GM23338 (cell line): Measurements from ENCODE around the gene SFR1. TPM values are rescaled to one million over a fixed set of nuclear protein-coding genes. Genes with fewer than 3 reads are reported as not detected.

Experiments
- ATAC-seq: fragments of 200-7000 bp; cut with Tn5 transposase; 3 replicates; pipeline ENCODE4 v1.9.1; 2020
- DNase-seq: peaks from one replicate; pipeline ENCODE4 v3.0.0-alpha.2; 2015; ENCODE audit warnings: low spot score
- H2AFZ ChIP-seq: fragments of 200-600 bp; sonication (generic); 2 replicates; pipeline ENCODE4 v1.8.0; 2016; ENCODE audit warnings: antibody characterized with exemption, mild to moderate bottlenecking, moderate library complexity
- H3F3A ChIP-seq: fragments of 200-600 bp; sonication (generic); replicated peaks from 2 replicates; pipeline ENCODE4 v1.8.0; 2017; ENCODE audit warnings: antibody characterized with exemption, mixed run types, low read depth
- H3K27ac ChIP-seq: fragments of 200-600 bp; sonication (generic); 2 replicates; pipeline ENCODE4 v1.6.1; 2016; ENCODE audit warnings: low read depth
- H3K27me3 ChIP-seq: fragments of 200-600 bp; sonication (generic); 2 replicates; pipeline ENCODE4 v1.8.0; 2016; ENCODE audit warnings: mild to moderate bottlenecking, mixed run types, moderate library complexity; ENCODE audit not compliant: insufficient read depth
- H3K36me3 ChIP-seq: fragments of 200-600 bp; sonication (generic); 2 replicates; pipeline ENCODE4 v1.8.0; 2016; ENCODE audit warnings: mild to moderate bottlenecking; ENCODE audit not compliant: insufficient read depth
- H3K4me1 ChIP-seq: fragments of 200-600 bp; sonication (generic); 2 replicates; pipeline ENCODE4 v1.8.0; 2016; ENCODE audit warnings: mild to moderate bottlenecking, moderate library complexity; ENCODE audit not compliant: insufficient read depth
- H3K4me2 ChIP-seq: fragments of 200-600 bp; sonication (generic); 2 replicates; pipeline ENCODE4 v1.7.1; 2017; ENCODE audit warnings: mixed run types
- H3K4me3 ChIP-seq: fragments of 200-600 bp; sonication (generic); 2 replicates; pipeline ENCODE4 v1.6.1; 2016; ENCODE audit warnings: mixed run types
- H3K79me2 ChIP-seq: fragments of 200-600 bp; sonication (generic); replicated peaks from 2 replicates; pipeline ENCODE4 v1.8.0; 2017; ENCODE audit warnings: mild to moderate bottlenecking; ENCODE audit not compliant: insufficient read depth
- H3K9me2 ChIP-seq: fragments of 200-600 bp; sonication (generic); 2 replicates; pipeline ENCODE4 v1.8.0; 2017; ENCODE audit not compliant: insufficient read depth
- H4K20me1 ChIP-seq: fragments of 200-600 bp; sonication (generic); replicated peaks from 2 replicates; pipeline ENCODE4 v1.8.0; 2017; ENCODE audit warnings: mild to moderate bottlenecking; ENCODE audit not compliant: insufficient read depth
- H3K27ac Mint-ChIP-seq: 2 replicates; pipeline ENCODE4 v1.8.0; 2020; ENCODE audit warnings: inconsistent platforms, mild to moderate bottlenecking, moderate library complexity, mixed read lengths
- H3K27me3 Mint-ChIP-seq: 3 replicates; pipeline ENCODE4 v1.8.0; 2022; ENCODE audit warnings: low read depth, mild to moderate bottlenecking, moderate library complexity, mixed read lengths, inconsistent platforms; ENCODE audit not compliant: insufficient read depth, poor library complexity
- H3K36me3 Mint-ChIP-seq: 3 replicates; pipeline ENCODE4 v1.8.0; 2021; ENCODE audit warnings: low read depth, mild to moderate bottlenecking, inconsistent platforms, moderate library complexity, mixed read lengths
- H3K4me1 Mint-ChIP-seq: 3 replicates; pipeline ENCODE4 v1.8.0; 2020; ENCODE audit warnings: mild to moderate bottlenecking, inconsistent platforms, mixed read lengths
- H3K4me3 Mint-ChIP-seq: 3 replicates; pipeline ENCODE4 v1.8.0; 2021; ENCODE audit warnings: moderate library complexity, mild to moderate bottlenecking, inconsistent platforms, mixed read lengths
- H3K9me3 Mint-ChIP-seq: 3 replicates; pipeline ENCODE4 v1.8.0; 2020; ENCODE audit warnings: moderate library complexity, mild to moderate bottlenecking, inconsistent platforms, mixed read lengths
- CREB1 ChIP-seq: fragments of 250-450 bp; sonication (Bioruptor Pico); IDR thresholded peaks from 2 replicates; pipeline ENCODE4 v1.5.0; 2020; ENCODE audit warnings: low read depth, mild to moderate bottlenecking, moderate library complexity
- CTCF ChIP-seq, 2 experiments: fragments of 200-600 bp in 1 of 2; sonication (generic) in 1 of 2; conservative IDR thresholded peaks; 2 replicates each; pipeline versions ENCODE4 v1.5.1 to v1.6.1; 2016 to 2017; ENCODE audit warnings: antibody characterized with exemption in 2 of 2, low read depth in 2 of 2, mild to moderate bottlenecking in 2 of 2, moderate library complexity in 1 of 2
- EZH2 ChIP-seq: fragments of 200-600 bp; sonication (generic); IDR thresholded peaks from one replicate; pipeline ENCODE4 v1.8.0; 2017; ENCODE audit warnings: antibody characterized with exemption, mild to moderate bottlenecking, low read depth; ENCODE audit not compliant: unreplicated experiment
- EZH2phosphoT487 ChIP-seq: fragments of 200-600 bp; sonication (generic); IDR thresholded peaks from one replicate; pipeline ENCODE4 v1.8.1; 2018; ENCODE audit warnings: antibody characterized with exemption; ENCODE audit not compliant: unreplicated experiment
- JUNB ChIP-seq: IDR thresholded peaks from one replicate; pipeline ENCODE4 v1.6.1; 2016; ENCODE audit warnings: antibody characterized with exemption; ENCODE audit not compliant: unreplicated experiment
- NANOG ChIP-seq: IDR thresholded peaks from 2 replicates; pipeline ENCODE4 v1.6.1; 2016; ENCODE audit warnings: antibody characterized with exemption, borderline replicate concordance
- POLR2AphosphoS5 ChIP-seq: IDR thresholded peaks from 2 replicates; pipeline ENCODE4 v1.6.1; 2016; ENCODE audit warnings: antibody characterized with exemption, low read depth
- STAT1 ChIP-seq: IDR thresholded peaks from one replicate; pipeline ENCODE4 v1.6.1; 2016; ENCODE audit warnings: antibody characterized with exemption; ENCODE audit not compliant: unreplicated experiment
- polyA plus RNA-seq: library from polyadenylated mRNA; unstranded; fragments of >200 nt; fragmentation: Nextera tagmentation; extraction: Ambion mirVana; gene quantifications from 2 replicates; pipeline ENCODE4 v1.2.1, GENCODE V29; 2016
- total RNA-seq: library from RNA; depleted of rRNA; stranded (reverse); fragments of >200 nt; shearing (Covaris generic); gene quantifications from 2 replicates; pipeline ENCODE4 v1.2.3, GENCODE V29; 2014
- TF ChIP-seq, protein P1 (sequence below): fragments of 250-450 bp; sonication (Bioruptor Pico); IDR thresholded peaks from 2 replicates; pipeline ENCODE4 v1.5.0; 2020; ENCODE audit warnings: mild to moderate bottlenecking, moderate library complexity
- TF ChIP-seq, protein P2 (sequence below): IDR thresholded peaks from one replicate; pipeline ENCODE4 v1.6.1; 2018; ENCODE audit warnings: antibody characterized with exemption; ENCODE audit not compliant: unreplicated experiment

Gene SFR1
- total and polyA plus RNA-seq, 2 experiments from 2014 or later = 8.3 to 13.0 TPM

GRCh38 chr10:104072786-104073185 lies 49.2 kb upstream of the SFR1 start (continued):
- TF ChIP-seq, protein P1, sequence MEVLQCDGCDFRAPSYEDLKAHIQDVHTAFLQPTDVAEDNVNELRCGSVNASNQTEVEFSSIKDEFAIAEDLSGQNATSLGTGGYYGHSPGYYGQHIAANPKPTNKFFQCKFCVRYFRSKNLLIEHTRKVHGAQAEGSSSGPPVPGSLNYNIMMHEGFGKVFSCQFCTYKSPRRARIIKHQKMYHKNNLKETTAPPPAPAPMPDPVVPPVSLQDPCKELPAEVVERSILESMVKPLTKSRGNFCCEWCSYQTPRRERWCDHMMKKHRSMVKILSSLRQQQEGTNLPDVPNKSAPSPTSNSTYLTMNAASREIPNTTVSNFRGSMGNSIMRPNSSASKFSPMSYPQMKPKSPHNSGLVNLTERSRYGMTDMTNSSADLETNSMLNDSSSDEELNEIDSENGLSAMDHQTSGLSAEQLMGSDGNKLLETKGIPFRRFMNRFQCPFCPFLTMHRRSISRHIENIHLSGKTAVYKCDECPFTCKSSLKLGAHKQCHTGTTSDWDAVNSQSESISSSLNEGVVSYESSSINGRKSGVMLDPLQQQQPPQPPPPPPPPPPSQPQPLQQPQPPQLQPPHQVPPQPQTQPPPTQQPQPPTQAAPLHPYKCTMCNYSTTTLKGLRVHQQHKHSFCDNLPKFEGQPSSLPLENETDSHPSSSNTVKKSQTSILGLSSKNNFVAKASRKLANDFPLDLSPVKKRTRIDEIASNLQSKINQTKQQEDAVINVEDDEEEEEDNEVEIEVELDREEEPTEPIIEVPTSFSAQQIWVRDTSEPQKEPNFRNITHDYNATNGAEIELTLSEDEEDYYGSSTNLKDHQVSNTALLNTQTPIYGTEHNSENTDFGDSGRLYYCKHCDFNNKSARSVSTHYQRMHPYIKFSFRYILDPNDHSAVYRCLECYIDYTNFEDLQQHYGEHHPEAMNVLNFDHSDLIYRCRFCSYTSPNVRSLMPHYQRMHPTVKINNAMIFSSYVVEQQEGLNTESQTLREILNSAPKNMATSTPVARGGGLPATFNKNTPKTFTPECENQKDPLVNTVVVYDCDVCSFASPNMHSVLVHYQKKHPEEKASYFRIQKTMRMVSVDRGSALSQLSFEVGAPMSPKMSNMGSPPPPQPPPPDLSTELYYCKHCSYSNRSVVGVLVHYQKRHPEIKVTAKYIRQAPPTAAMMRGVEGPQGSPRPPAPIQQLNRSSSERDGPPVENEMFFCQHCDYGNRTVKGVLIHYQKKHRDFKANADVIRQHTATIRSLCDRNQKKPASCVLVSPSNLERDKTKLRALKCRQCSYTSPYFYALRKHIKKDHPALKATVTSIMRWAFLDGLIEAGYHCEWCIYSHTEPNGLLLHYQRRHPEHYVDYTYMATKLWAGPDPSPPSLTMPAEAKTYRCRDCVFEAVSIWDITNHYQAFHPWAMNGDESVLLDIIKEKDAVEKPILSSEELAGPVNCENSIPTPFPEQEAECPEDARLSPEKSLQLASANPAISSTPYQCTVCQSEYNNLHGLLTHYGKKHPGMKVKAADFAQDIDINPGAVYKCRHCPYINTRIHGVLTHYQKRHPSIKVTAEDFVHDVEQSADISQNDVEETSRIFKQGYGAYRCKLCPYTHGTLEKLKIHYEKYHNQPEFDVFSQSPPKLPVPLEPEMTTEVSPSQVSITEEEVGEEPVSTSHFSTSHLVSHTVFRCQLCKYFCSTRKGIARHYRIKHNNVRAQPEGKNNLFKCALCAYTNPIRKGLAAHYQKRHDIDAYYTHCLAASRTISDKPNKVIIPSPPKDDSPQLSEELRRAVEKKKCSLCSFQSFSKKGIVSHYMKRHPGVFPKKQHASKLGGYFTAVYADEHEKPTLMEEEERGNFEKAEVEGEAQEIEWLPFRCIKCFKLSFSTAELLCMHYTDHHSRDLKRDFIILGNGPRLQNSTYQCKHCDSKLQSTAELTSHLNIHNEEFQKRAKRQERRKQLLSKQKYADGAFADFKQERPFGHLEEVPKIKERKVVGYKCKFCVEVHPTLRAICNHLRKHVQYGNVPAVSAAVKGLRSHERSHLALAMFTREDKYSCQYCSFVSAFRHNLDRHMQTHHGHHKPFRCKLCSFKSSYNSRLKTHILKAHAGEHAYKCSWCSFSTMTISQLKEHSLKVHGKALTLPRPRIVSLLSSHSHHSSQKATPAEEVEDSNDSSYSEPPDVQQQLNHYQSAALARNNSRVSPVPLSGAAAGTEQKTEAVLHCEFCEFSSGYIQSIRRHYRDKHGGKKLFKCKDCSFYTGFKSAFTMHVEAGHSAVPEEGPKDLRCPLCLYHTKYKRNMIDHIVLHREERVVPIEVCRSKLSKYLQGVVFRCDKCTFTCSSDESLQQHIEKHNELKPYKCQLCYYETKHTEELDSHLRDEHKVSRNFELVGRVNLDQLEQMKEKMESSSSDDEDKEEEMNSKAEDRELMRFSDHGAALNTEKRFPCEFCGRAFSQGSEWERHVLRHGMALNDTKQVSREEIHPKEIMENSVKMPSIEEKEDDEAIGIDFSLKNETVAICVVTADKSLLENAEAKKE = no peak
- TF ChIP-seq CREB1 (CRISPR knock-in tag) = no peak
- TF ChIP-seq NANOG = no peak
- TF ChIP-seq STAT1 = no peak
- no peak for TF ChIP-seq EZH2
- no peak for TF ChIP-seq JUNB
- no peak for TF ChIP-seq POLR2AphosphoS5
- TF ChIP-seq CTCF (conservative IDR thresholded peaks at IDR 0.05; ENCODE audit: low read depth in 2 of 2) = no peak

DNA sequence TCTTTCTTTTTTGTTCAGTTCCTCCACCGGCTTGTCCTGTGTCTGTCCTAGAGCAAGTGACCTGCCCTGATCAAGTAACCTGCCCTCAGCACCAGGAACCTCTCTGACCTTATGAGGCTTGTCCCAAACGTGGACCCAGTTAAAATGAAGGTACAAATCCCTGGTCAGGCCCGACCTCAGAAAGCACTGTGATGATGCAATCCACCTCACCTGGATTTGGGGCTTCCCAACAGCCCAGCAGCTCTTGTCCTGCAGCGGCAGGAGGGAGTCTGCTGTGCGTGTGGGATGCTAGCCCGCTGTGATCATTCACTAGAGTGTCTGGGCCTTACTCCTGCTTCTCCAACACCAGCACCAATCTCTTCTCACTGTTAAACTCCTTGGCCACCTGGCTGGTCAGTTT lies 47.5 kb upstream of the SFR1 start:
- no peak overlapping the region for H3K27ac Mint-ChIP-seq
- Histone ChIP-seq H3K4me1 (peaks cover 11% of the 10 kb centered on the region; the same call in 1 of the 2 replicates), H3K27me3 (no peaks in the 10 kb centered on the region), H3K9me2 (peaks cover 14% of the 10 kb centered on the region), H4K20me1 (no peaks in the 10 kb centered on the region), H3K27ac (no peak overlapping the region), H2AFZ (0 out of 2 replicates have a peak overlapping the region, but pooled peaks have one; percentile 23), H3K36me3 (no peaks in the 10 kb centered on the region; the same call in 1 of the 2 replicates), H3F3A (no peaks in the 10 kb centered on the region), H3K4me2 (no peak overlapping the region), H3K4me3 (no peak overlapping the region), H3K79me2 (no peaks in the 10 kb centered on the region)
- TF ChIP-seq POLR2AphosphoS5 (no peak), EZH2 (no peak), CTCF (conservative IDR thresholded peaks at IDR 0.05; ENCODE audit: low read depth in 2 of 2) (no peak), CREB1 (CRISPR knock-in tag) (no peak), NANOG (no peak), EZH2phosphoT487 (no peak)
- TF ChIP-seq, protein P2, sequence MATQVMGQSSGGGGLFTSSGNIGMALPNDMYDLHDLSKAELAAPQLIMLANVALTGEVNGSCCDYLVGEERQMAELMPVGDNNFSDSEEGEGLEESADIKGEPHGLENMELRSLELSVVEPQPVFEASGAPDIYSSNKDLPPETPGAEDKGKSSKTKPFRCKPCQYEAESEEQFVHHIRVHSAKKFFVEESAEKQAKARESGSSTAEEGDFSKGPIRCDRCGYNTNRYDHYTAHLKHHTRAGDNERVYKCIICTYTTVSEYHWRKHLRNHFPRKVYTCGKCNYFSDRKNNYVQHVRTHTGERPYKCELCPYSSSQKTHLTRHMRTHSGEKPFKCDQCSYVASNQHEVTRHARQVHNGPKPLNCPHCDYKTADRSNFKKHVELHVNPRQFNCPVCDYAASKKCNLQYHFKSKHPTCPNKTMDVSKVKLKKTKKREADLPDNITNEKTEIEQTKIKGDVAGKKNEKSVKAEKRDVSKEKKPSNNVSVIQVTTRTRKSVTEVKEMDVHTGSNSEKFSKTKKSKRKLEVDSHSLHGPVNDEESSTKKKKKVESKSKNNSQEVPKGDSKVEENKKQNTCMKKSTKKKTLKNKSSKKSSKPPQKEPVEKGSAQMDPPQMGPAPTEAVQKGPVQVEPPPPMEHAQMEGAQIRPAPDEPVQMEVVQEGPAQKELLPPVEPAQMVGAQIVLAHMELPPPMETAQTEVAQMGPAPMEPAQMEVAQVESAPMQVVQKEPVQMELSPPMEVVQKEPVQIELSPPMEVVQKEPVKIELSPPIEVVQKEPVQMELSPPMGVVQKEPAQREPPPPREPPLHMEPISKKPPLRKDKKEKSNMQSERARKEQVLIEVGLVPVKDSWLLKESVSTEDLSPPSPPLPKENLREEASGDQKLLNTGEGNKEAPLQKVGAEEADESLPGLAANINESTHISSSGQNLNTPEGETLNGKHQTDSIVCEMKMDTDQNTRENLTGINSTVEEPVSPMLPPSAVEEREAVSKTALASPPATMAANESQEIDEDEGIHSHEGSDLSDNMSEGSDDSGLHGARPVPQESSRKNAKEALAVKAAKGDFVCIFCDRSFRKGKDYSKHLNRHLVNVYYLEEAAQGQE = no peak
- no peaks in the 10 kb centered on the region for H3K36me3 Mint-ChIP-seq
- no peak for DNase-seq
- H3K4me3 Mint-ChIP-seq = no peak overlapping the region
- no peaks in the 10 kb centered on the region for H3K4me1 Mint-ChIP-seq
- peaks cover 3% of the 10 kb centered on the region for H3K27me3 Mint-ChIP-seq
- H3K9me3 Mint-ChIP-seq = no peaks in the 10 kb centered on the region
- no peak for ATAC-seq
